Omental fat pad (tissue), 4 donors: ENCODE results near the gene C5orf46. TPM values are rescaled to one million over a fixed set of nuclear protein-coding genes. Genes with fewer than 3 reads are reported as not detected.

Source experiments
- ATAC-seq: fragments of 150-250 bp; one replicate; pipeline ENCODE4 v1.9.1; 2016; ENCODE audit warnings: mild to moderate bottlenecking, moderate library complexity; ENCODE audit not compliant: low FRiP score
- DNase-seq: peaks from one replicate; pipeline ENCODE4 v3.0.0-alpha.2; 2019; ENCODE audit warnings: low spot score
- total RNA-seq, 4 donors: library from RNA; depleted of rRNA; stranded (reverse); fragments of >200 nt; gene quantifications; one replicate each; pipeline ENCODE4 v1.1.0, GENCODE V29; 2016
- TF ChIP-seq, protein P1 (sequence below), 3 donors: fragments of 450-650 bp; IDR thresholded peaks; one replicate each; pipeline ENCODE4 v1.5.1; 2016 to 2017; ENCODE audit warnings: antibody characterized with exemption in 3 of 3, mild to moderate bottlenecking in 3 of 3, moderate library complexity in 2 of 3

C5orf46 gene
- total RNA-seq, 4 donors from 2014 or later, result not detected

DNA sequence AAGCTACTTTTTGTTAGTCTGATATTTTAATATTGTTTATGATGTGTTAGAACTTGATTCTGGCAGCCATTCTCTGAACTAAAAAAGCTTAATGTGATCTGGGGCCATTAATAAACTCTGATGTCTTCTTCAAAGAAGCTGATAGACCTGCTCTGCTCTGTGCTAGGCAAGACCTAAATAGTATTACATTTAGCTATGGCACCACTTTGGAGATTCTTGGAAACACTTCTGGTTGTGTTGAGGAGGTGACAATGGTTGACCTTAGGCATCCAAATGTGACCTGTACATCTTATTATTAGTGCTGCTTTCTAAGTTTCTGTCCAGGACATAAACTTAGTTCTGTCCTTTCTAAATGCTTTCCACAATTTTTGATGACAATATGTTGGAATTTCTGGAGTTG lies 49.5 kb downstream of the C5orf46 start:
- TF ChIP-seq, protein P1, sequence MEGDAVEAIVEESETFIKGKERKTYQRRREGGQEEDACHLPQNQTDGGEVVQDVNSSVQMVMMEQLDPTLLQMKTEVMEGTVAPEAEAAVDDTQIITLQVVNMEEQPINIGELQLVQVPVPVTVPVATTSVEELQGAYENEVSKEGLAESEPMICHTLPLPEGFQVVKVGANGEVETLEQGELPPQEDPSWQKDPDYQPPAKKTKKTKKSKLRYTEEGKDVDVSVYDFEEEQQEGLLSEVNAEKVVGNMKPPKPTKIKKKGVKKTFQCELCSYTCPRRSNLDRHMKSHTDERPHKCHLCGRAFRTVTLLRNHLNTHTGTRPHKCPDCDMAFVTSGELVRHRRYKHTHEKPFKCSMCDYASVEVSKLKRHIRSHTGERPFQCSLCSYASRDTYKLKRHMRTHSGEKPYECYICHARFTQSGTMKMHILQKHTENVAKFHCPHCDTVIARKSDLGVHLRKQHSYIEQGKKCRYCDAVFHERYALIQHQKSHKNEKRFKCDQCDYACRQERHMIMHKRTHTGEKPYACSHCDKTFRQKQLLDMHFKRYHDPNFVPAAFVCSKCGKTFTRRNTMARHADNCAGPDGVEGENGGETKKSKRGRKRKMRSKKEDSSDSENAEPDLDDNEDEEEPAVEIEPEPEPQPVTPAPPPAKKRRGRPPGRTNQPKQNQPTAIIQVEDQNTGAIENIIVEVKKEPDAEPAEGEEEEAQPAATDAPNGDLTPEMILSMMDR (IDR thresholded peaks at IDR 0.05), result no peak
- DNase-seq (no peak), ATAC-seq (no peak)

DNA sequence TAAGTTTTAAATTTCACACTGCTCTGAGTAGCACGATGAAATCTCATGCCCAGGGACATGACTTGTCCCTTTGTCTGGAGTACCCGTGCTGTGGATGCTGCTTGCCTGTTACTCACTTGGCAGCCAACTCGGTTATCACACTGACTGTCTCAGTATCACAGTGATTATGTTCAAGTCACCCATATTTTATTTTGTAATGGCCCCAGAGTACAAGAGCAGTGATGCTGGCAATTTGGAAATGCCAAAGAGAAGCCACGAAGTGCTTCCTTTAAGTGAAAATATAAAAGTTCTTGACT lies 50.6 kb downstream of the C5orf46 start:
- TF ChIP-seq, protein P1 (IDR thresholded peaks at IDR 0.05), result no peak
- no peak for DNase-seq
- ATAC-seq, result no peak

DNA sequence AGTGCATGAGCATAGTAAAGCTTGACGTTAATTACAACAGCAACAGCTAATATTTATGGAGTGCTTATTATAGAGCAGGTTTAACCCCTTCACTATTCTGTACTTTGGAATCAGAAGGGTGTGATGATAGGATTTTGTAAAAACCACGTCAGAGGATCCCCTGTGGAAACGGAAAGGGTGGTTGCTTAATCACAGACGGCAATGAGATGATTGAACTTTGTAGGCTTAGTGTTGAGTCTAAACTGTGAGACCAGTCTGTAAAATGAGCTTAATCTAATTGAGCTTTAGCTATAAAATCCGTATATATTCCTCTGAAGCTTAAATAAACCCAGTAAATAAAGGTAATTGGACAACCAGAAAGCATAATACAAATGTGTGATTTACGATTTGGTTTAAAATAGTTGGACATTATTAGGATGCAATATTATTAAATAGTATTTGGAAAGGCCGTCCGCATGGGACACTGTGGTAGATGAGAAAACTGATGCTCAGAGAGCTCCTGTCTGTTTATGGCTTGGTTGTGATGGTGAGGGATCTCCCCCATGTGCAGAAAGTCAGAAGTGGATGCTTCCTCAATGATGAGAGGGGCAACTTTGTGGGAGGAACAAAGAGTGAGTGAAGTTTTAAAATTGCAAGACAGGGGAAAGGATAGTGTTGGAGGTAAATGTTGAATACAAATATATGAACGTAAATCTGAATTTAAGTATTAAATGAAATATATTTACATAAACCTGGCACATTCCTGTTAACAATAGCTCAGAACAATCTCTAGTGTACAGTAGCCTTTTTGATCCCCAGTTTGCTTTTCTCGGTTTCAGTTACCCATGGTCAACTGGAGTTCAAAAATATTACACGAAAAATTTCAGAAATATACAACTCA lies 51.2 kb downstream of the C5orf46 start:
- DNase-seq, result no peak
- no peak for ATAC-seq
- TF ChIP-seq, protein P1 (IDR thresholded peaks at IDR 0.05), result no peak

- ATAC-seq (no peak), DNase-seq (no peak)
- TF ChIP-seq, protein P1 (IDR thresholded peaks at IDR 0.05), result no peak
Measured at GRCh38 chr5:147854331-147854730, 52.0 kb downstream of the C5orf46 start.

- ATAC-seq (no peak), DNase-seq (no peak)
- TF ChIP-seq, protein P1 (IDR thresholded peaks at IDR 0.05), result no peak
Measured at GRCh38 chr5:147853372-147853987, 52.9 kb downstream of the C5orf46 start.

GRCh38 chr5:147852365-147852764 lies 54.0 kb downstream of the C5orf46 start:
- ATAC-seq (no peak), DNase-seq (no peak)
- TF ChIP-seq, protein P1 (IDR thresholded peaks at IDR 0.05), result no peak

DNA sequence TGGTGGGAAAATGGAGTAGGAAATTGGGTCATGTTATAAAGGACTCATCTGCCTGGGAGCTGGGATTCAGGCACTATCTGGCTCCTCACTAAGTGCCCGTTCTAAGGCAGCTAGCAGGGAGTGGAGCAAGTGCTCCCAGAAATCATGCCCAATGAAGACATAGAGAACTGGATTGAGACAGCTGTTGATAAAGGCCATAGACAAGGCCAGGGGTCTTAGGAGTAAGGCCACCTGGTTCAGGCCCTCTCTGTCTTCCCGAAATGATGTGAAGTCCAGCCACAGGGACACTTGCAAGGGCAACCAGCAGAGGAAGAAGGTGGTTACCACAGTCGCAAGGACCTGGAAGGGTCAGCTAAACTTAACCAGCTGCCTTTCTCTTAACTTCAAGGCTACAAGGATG lies 54.8 kb downstream of the C5orf46 start:
- DNase-seq (no peak), ATAC-seq (no peak)
- TF ChIP-seq, protein P1 (IDR thresholded peaks at IDR 0.05), result no peak
